Omental fat pad (tissue), 4 donors: Measurements from ENCODE around the gene MED12L. TPM values are rescaled to one million over a fixed set of nuclear protein-coding genes. Genes with fewer than 3 reads are reported as not detected.

Experiments
- ATAC-seq: fragments of 150-250 bp; one replicate; pipeline ENCODE4 v1.9.1; 2016; ENCODE audit warnings: mild to moderate bottlenecking, moderate library complexity; ENCODE audit not compliant: low FRiP score
- DNase-seq: peaks from one replicate; pipeline ENCODE4 v3.0.0-alpha.2; 2019; ENCODE audit warnings: low spot score
- total RNA-seq, 4 donors: library from RNA; depleted of rRNA; stranded (reverse); fragments of >200 nt; gene quantifications; one replicate each; pipeline ENCODE4 v1.1.0, GENCODE V29; 2016
- TF ChIP-seq, protein P1 (sequence below), 3 donors: fragments of 450-650 bp; IDR thresholded peaks; one replicate each; pipeline ENCODE4 v1.5.1; 2016 to 2017; ENCODE audit warnings: antibody characterized with exemption in 3 of 3, mild to moderate bottlenecking in 3 of 3, moderate library complexity in 2 of 3

The MED12L gene
- total RNA-seq, 4 donors from 2014 or later: 0.16 to 0.37 (median 0.31) TPM

DNA sequence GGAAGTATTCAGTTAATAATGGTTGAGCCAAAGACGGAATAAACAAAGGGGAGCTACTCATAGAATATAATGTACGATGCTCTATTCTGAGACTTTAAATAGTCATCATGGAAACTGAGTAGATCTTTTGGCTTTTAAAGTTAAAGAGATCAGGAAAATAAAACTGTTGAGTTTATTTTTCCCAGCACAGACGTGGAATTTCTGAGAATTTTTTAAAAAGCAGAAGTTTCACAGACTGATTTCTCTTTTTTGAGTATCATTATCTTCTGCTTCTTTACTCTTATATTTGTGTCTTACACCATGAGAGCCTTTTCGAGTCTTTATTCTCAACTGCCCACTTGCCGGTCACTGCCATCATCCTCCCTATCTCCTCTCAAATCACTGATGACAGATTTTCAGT, 179.7 kb downstream of the MED12L start:
- ATAC-seq: no peak
- TF ChIP-seq, protein P1, sequence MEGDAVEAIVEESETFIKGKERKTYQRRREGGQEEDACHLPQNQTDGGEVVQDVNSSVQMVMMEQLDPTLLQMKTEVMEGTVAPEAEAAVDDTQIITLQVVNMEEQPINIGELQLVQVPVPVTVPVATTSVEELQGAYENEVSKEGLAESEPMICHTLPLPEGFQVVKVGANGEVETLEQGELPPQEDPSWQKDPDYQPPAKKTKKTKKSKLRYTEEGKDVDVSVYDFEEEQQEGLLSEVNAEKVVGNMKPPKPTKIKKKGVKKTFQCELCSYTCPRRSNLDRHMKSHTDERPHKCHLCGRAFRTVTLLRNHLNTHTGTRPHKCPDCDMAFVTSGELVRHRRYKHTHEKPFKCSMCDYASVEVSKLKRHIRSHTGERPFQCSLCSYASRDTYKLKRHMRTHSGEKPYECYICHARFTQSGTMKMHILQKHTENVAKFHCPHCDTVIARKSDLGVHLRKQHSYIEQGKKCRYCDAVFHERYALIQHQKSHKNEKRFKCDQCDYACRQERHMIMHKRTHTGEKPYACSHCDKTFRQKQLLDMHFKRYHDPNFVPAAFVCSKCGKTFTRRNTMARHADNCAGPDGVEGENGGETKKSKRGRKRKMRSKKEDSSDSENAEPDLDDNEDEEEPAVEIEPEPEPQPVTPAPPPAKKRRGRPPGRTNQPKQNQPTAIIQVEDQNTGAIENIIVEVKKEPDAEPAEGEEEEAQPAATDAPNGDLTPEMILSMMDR (IDR thresholded peaks at IDR 0.05): no peak
- DNase-seq: no peak

DNA sequence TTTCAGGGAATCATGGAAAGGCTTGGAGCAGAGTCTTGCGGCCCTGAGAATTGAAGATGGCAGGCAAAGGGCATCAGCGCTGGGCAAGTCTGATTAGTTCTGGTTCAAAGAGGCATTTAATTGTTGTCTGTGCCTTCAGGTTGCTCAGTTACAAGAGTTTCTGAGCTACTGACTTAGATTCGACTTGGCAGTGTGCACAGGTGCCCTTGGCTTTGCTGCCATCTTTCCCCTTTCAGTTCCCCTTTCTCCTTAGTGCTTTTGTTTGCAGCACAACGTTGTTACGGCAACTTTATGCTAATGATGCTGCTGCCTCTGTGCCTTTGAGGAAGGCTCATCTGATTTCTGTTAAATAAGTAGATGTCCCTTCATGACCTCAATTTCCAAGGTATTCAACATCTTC, 180.4 kb downstream of the MED12L start:
- no peak for DNase-seq
- TF ChIP-seq, protein P1 (IDR thresholded peaks at IDR 0.05): no peak
- ATAC-seq: no peak

DNA sequence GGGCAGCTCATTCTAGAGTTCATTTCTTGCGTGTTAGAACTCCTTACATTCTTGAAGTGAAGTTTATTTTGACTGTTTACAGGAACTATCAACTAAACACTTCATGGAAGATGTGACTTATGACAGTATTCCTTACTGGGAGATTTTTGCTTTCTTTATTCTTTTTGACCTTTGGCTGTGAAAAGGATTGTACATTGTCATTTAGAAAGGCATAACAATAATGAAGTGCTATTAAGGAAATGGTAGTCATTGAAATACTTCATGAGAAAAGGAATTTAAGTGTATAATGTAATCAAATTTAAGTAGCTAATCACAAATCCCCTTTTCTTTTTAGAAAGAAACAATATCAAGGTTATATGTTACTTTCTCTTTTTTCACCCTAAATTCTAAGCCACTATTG, 181.6 kb downstream of the MED12L start:
- ATAC-seq (no peak), DNase-seq (no peak)
- TF ChIP-seq, protein P1 (IDR thresholded peaks at IDR 0.05): no peak

DNA sequence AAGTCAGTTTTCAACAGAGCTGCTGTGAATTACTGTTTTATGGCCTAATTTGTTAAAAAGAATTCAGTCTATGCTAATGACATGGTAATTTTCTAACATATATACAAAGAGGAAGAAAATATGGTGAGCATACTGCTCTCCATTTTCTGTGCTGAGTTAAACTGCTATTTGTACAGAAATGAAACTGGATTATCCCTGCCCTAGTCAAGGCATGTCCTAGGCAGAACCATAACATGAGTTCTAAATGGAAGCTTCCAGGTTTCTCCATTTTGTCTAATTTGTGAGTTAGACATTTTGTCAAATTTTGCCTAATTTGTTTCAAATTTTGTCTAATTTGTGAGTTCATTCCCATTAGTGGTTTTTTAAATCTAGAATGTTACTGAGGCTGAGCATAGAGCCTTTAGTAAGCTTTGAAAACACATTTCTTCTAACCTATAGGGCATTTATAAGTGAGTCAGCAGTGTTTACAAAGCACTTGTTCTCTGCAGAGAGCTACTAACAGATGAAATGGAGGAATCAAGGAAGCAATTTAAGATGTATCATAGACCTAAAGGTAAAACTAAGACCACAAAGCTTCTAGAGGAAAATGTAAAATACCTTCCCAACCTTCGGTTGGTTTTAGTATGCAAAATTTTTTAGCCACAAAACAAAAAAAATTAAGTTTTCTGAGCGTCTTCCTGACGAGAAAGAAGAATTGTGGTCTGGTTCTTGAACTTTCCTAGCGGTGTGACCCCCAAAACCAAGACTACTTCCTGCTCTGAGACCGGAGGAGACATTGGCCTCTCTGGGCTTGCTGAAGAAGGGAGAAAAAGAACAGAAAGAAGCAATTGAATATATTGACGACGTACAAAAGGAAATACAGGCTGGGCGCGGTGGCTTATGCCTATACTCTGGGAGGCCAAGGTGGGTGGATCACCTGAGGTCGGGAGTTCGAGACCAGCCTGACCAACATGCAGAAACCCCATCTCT, 183.1 kb downstream of the MED12L start:
- TF ChIP-seq, protein P1 (IDR thresholded peaks at IDR 0.05): no peak
- DNase-seq (no peak), ATAC-seq (no peak)

DNA sequence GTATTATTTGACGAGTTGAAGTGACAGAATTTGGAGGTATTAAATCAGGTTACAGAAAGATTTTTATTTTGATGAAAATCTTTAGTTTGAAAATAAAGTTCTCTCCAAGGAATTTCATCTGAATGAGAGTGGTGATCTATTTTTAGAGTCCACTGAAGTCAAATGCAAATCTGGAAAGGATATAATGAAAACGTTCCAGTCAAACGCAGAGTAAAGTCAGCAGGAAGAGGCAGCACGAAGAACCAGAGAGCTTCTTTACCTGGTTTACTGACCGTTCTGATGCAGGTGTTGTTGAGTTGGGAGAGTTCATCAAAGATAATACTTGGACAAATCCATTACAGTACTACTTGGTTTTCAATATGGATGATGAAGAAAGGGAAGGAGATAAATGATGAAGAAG, 184.2 kb downstream of the MED12L start:
- DNase-seq: no peak
- ATAC-seq: no peak
- TF ChIP-seq, protein P1 (IDR thresholded peaks at IDR 0.05): no peak

DNA sequence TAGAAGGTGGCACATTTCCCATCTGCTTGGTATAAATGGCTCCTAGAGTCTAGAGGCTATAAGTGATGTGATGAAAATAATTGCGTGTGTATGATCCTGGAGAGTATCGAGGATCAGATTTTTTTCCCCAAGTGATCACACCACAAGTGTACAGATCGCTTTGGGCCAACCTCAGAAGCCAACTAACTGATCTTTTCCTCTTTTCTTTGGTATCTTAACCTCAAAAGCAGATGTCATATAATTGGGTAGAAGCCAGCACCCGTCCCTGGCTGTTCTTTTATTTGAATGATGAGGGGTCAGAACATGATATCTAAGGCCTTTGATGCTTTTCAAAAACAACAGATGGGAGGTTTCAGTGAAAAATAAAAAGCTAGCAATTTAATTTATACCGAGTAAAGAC, 189.6 kb downstream of the MED12L start:
- TF ChIP-seq, protein P1 (IDR thresholded peaks at IDR 0.05): no peak
- DNase-seq (no peak), ATAC-seq (no peak)
